Measurements from ENCODE around the gene ZNF559. TPM values are rescaled to one million over a fixed set of nuclear protein-coding genes. Genes with fewer than 3 reads are reported as not detected.

The ZNF559 gene
- total RNA-seq (2022; extraction: Qiagen RNA extraction; ENCODE audit: low read depth): 3.5 to 6.0 TPM (median 4.9 TPM) in 5 replicates

GRCh38 chr19:9323919-9324583 lies at the start of gene ZNF559:
ZNF559 (plus strand) TSS chr19:9324179; CDS start chr19:9338550, 14,371 bp downstream.

GRCh38 chr19:9309139-9309973 lies 14.6 kb upstream of the ZNF559 start, which contains the start of gene ZNF699:
ZNF699 (minus strand) TSS chr19:9309838; CDS start chr19:9305119, 4,719 bp downstream.

DNA sequence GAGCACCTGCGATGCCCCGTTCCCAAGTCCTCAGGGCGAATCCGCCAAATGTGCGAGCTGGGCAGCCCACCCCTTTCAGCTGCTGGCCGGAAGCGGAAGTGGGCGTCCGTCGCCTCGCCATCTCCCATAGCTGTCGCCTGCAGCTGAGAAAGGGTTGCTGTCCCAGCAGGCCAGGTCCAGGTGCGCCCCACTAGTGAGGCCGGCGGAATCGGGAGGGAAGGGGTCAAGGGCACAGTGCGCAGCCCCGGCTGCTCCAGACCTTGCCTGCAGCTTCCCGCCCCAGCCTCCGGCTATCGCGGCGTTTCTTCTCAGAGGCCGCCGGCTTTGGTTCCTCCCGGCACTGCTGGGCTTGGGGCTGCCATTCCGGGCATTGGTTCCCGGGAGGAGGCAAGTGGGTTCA lies 38.9 kb downstream of the ZNF559 start, which contains the start of gene ZNF177:
Gene ZNF177, plus strand, starts transcription at position 109 of the 400 bp plus-strand sequence. CDS start 15,299 bp downstream, outside the sequence.

Other genes starting within 250 kb of the ZNF559 start
- gene OR1M1, start 237.1 kb upstream of the ZNF559 start, total RNA-seq (2022; extraction: Qiagen RNA extraction; ENCODE audit: low read depth): not detected in 5 replicates
- gene OR7G2, start 216.7 kb upstream of the ZNF559 start, total RNA-seq (2022; extraction: Qiagen RNA extraction; ENCODE audit: low read depth): not detected in 5 replicates
- gene OR7G1, start 208.4 kb upstream of the ZNF559 start, total RNA-seq (2022; extraction: Qiagen RNA extraction; ENCODE audit: low read depth): not detected in 5 replicates
- gene OR7G3, start 197.2 kb upstream of the ZNF559 start, total RNA-seq (2022; extraction: Qiagen RNA extraction; ENCODE audit: low read depth): not detected in 5 replicates
- gene ZNF317, start 183.8 kb upstream of the ZNF559 start, total RNA-seq (2022; extraction: Qiagen RNA extraction; ENCODE audit: low read depth): 17.9 to 20.8 TPM (median 18.8 TPM) in 5 replicates
- gene OR7D2, start 145.2 kb upstream of the ZNF559 start, total RNA-seq (2022; extraction: Qiagen RNA extraction; ENCODE audit: low read depth): not detected in 5 replicates
- gene OR7D4, start 104.6 kb upstream of the ZNF559 start, total RNA-seq (2022; extraction: Qiagen RNA extraction; ENCODE audit: low read depth): not detected in 5 replicates
- not detected in 5 replicates for gene OR7E24, start 73.2 kb upstream of the ZNF559 start, total RNA-seq (2022; extraction: Qiagen RNA extraction; ENCODE audit: low read depth)
- 0.63 to 1.7 TPM (median 0.87 TPM) in 5 replicates for gene ZNF699, start 14.3 kb upstream of the ZNF559 start, total RNA-seq (2022; extraction: Qiagen RNA extraction; ENCODE audit: low read depth)
- 0.38 to 0.66 TPM (median 0.54 TPM) in 5 replicates for gene ZNF177, start 38.8 kb downstream of the ZNF559 start, total RNA-seq (2022; extraction: Qiagen RNA extraction; ENCODE audit: low read depth)
- gene ZNF266, start 111.4 kb downstream of the ZNF559 start, total RNA-seq (2022; extraction: Qiagen RNA extraction; ENCODE audit: low read depth): 2.9 to 4.7 TPM (median 3.8 TPM) in 5 replicates
- gene ZNF560, start 174.4 kb downstream of the ZNF559 start, total RNA-seq (2022; extraction: Qiagen RNA extraction; ENCODE audit: low read depth): not detected in 5 replicates
- 0.85 to 1.7 TPM (median 1.1 TPM) in 5 replicates for gene ZNF426, start 214.5 kb downstream of the ZNF559 start, total RNA-seq (2022; extraction: Qiagen RNA extraction; ENCODE audit: low read depth)